Measurements from ENCODE around the gene GSTO2.

Gene GSTO2

GRCh38 chr10:104340641-104341040 is 71.7 kb downstream of the GSTO2 start:
- DNase-seq (ENCODE audit: low spot score): no peak

GRCh38 chr10:104342941-104343411 is 74.0 kb downstream of the GSTO2 start:
- DNase-seq (ENCODE audit: low spot score): no peak

- no peak for DNase-seq (ENCODE audit: low spot score)
Measured at GRCh38 chr10:104344219-104344618, 75.2 kb downstream of the GSTO2 start.

- DNase-seq (ENCODE audit: low spot score): no peak
Measured at GRCh38 chr10:104345515-104345914, 76.5 kb downstream of the GSTO2 start.

GRCh38 chr10:104345941-104346340 is 77.0 kb downstream of the GSTO2 start:
- DNase-seq (ENCODE audit: low spot score): no peak

GRCh38 chr10:104347295-104348045 is 78.5 kb downstream of the GSTO2 start:
- DNase-seq (ENCODE audit: low spot score): no peak

- no peak for DNase-seq (ENCODE audit: low spot score)
Measured at GRCh38 chr10:104348601-104349000, 79.6 kb downstream of the GSTO2 start.

- DNase-seq (ENCODE audit: low spot score): no peak
Measured at GRCh38 chr10:104349623-104350126, 80.7 kb downstream of the GSTO2 start.

GRCh38 chr10:104350127-104350635 is 81.2 kb downstream of the GSTO2 start:
- peak; percentile 42 for DNase-seq (ENCODE audit: low spot score)

- DNase-seq (ENCODE audit: low spot score): no peak
Measured at GRCh38 chr10:104351061-104351702, 82.2 kb downstream of the GSTO2 start.

- DNase-seq (ENCODE audit: low spot score): no peak
Measured at GRCh38 chr10:104351919-104352318, 82.9 kb downstream of the GSTO2 start.

- peak; percentile 86 for DNase-seq (ENCODE audit: low spot score)
Measured at GRCh38 chr10:104353325-104354048, 84.5 kb downstream of the GSTO2 start, which contains the start of gene CFAP58. Gene CFAP58 (plus strand): TSS chr10:104353833. CDS start chr10:104353898, 65 bp downstream.
